Measurements from ENCODE around the gene RASA3. TPM values are rescaled to one million over a fixed set of nuclear protein-coding genes. Genes with fewer than 3 reads are reported as not detected.
A peak's percentile ranks its signal among the peaks of the same experiment; 100 is the strongest.

RASA3 gene
- total RNA-seq, 1 experiment from 2014 or later, result 9.1 TPM

- BruUV-seq (replicated peaks), result no TSS peak
- CTCF ChIA-PET, result interaction anchor here (0.7 kb wide), 1 partner anchor 12 kb away, joined by 3 read pairs; no protein-coding TSS in a partner anchor
- Mint-ChIP-seq H3K9me3 (ENCODE audit: unreplicated experiment) (peaks cover 9% of the 10 kb centered on the region), H3K4me1 (ENCODE audit: insufficient read depth, unreplicated experiment) (peaks cover 9% of the 10 kb centered on the region), H3K27ac (ENCODE audit: low read depth, unreplicated experiment) (no peak overlapping the region), H3K4me3 (ENCODE audit: unreplicated experiment) (peak overlapping the region; percentile 52), H3K36me3 (ENCODE audit: insufficient read depth, unreplicated experiment) (no peaks in the 10 kb centered on the region), H3K27me3 (ENCODE audit: insufficient read depth, unreplicated experiment) (no peaks in the 10 kb centered on the region)
- DNase-seq (ENCODE audit: unreplicated experiment), result no peak
- POLR2A ChIA-PET, result interaction anchor here (0.6 kb wide), 1 partner anchor 19 kb away, joined by 3 read pairs; no protein-coding TSS in a partner anchor
- intact Hi-C loops (cut with micrococcal nuclease), result no loop called here
- no peak for TF ChIP-seq CTCF (IDR thresholded peaks at IDR 0.05; ENCODE audit: unreplicated experiment)
Measured at GRCh38 chr13:114097893-114098688, 34.3 kb downstream of the RASA3 start.

- intact Hi-C loops (cut with micrococcal nuclease), result no loop called here
- DNase-seq (ENCODE audit: unreplicated experiment), result no peak
- H3K27me3 Mint-ChIP-seq (ENCODE audit: insufficient read depth, unreplicated experiment), result no peaks in the 10 kb centered on the region
- H3K9me3 Mint-ChIP-seq (ENCODE audit: unreplicated experiment), result peaks cover 12% of the 10 kb centered on the region
- peaks cover 9% of the 10 kb centered on the region for H3K4me1 Mint-ChIP-seq (ENCODE audit: insufficient read depth, unreplicated experiment)
- H3K27ac Mint-ChIP-seq (ENCODE audit: low read depth, unreplicated experiment), result no peak overlapping the region
- CTCF ChIA-PET, result no interaction called here
- H3K4me3 Mint-ChIP-seq (ENCODE audit: unreplicated experiment), result no peak overlapping the region
- no peaks in the 10 kb centered on the region for H3K36me3 Mint-ChIP-seq (ENCODE audit: insufficient read depth, unreplicated experiment)
- POLR2A ChIA-PET, result interaction anchor here (0.6 kb wide), 1 partner anchor 19 kb away, joined by 3 read pairs; no protein-coding TSS in a partner anchor
- no peak for TF ChIP-seq CTCF (IDR thresholded peaks at IDR 0.05; ENCODE audit: unreplicated experiment)
- BruUV-seq (replicated peaks), result no TSS peak
Measured at GRCh38 chr13:114097212-114097892, 35.1 kb downstream of the RASA3 start.

GRCh38 chr13:114096811-114097211, 35.6 kb downstream of the RASA3 start:
- BruUV-seq (replicated peaks), result no TSS peak
- H3K27me3 Mint-ChIP-seq (ENCODE audit: insufficient read depth, unreplicated experiment), result no peaks in the 10 kb centered on the region
- no peak for TF ChIP-seq CTCF (IDR thresholded peaks at IDR 0.05; ENCODE audit: unreplicated experiment)
- no peak overlapping the region for H3K4me3 Mint-ChIP-seq (ENCODE audit: unreplicated experiment)
- POLR2A ChIA-PET, result no interaction called here
- H3K9me3 Mint-ChIP-seq (ENCODE audit: unreplicated experiment), result peaks cover 12% of the 10 kb centered on the region
- CTCF ChIA-PET, result no interaction called here
- no peaks in the 10 kb centered on the region for H3K36me3 Mint-ChIP-seq (ENCODE audit: insufficient read depth, unreplicated experiment)
- no peak overlapping the region for H3K27ac Mint-ChIP-seq (ENCODE audit: low read depth, unreplicated experiment)
- intact Hi-C loops (cut with micrococcal nuclease), result no loop called here
- peaks cover 9% of the 10 kb centered on the region for H3K4me1 Mint-ChIP-seq (ENCODE audit: insufficient read depth, unreplicated experiment)
- DNase-seq (ENCODE audit: unreplicated experiment), result no peak

- Mint-ChIP-seq H3K27me3 (ENCODE audit: insufficient read depth, unreplicated experiment) (no peaks in the 10 kb centered on the region), H3K36me3 (ENCODE audit: insufficient read depth, unreplicated experiment) (no peaks in the 10 kb centered on the region), H3K4me3 (ENCODE audit: unreplicated experiment) (no peak overlapping the region), H3K9me3 (ENCODE audit: unreplicated experiment) (peaks cover 12% of the 10 kb centered on the region), H3K27ac (ENCODE audit: low read depth, unreplicated experiment) (no peak overlapping the region), H3K4me1 (ENCODE audit: insufficient read depth, unreplicated experiment) (peaks cover 9% of the 10 kb centered on the region)
- no peak for DNase-seq (ENCODE audit: unreplicated experiment)
- intact Hi-C loops (cut with micrococcal nuclease), result no loop called here
- POLR2A ChIA-PET, result no interaction called here
- no peak for TF ChIP-seq CTCF (IDR thresholded peaks at IDR 0.05; ENCODE audit: unreplicated experiment)
- CTCF ChIA-PET, result no interaction called here
- no TSS peak for BruUV-seq (replicated peaks)
Measured at GRCh38 chr13:114096031-114096485, 36.4 kb downstream of the RASA3 start.

All from MCF 10A (cell line).